GM21367 (cell line): Measurements from ENCODE around the gene TMEM170A.
"Not testable (repeated sequence)": the region's sequence is repeated elsewhere in the genome, so short reads cannot be mapped to it uniquely, and the experiment has no call there.

Experiments used
- ATAC-seq: cut with Tn5 transposase; IDR thresholded peaks from one replicate; pipeline ENCODE4 v1.9.1; 2021; ENCODE audit not compliant: unreplicated experiment

Gene TMEM170A

GRCh38 chr16:75464122-75464918 is at the start of gene TMEM170A:
Gene TMEM170A, minus strand, starts transcription at chr16:75464689. Its CDS starts 89 bp downstream, at chr16:75464600.
- ATAC-seq, result peak; percentile 94

- no peak for ATAC-seq
These were observed 42.1 kb upstream of the TMEM170A start for GRCh38 chr16:75506574-75506973.

- ATAC-seq, result no peak
These were observed 41.6 kb upstream of the TMEM170A start for GRCh38 chr16:75506107-75506506.

- no peak for ATAC-seq
These were observed 39.3 kb upstream of the TMEM170A start for GRCh38 chr16:75503801-75504200.

- ATAC-seq, result no peak
These were observed 38.6 kb upstream of the TMEM170A start for GRCh38 chr16:75502916-75503605.

- ATAC-seq, result not testable (repeated sequence)
These were observed 37.3 kb upstream of the TMEM170A start for GRCh38 chr16:75501820-75502219.

- no peak for ATAC-seq
These were observed 36.9 kb upstream of the TMEM170A start for GRCh38 chr16:75501359-75501758.

GRCh38 chr16:75498605-75499322 is 34.3 kb upstream of the TMEM170A start:
- not testable (repeated sequence) for ATAC-seq

GRCh38 chr16:75497558-75497957 is 33.1 kb upstream of the TMEM170A start:
- ATAC-seq, result no peak

GRCh38 chr16:75495076-75495674 is 30.7 kb upstream of the TMEM170A start, which contains the start of gene CHST6:
Gene CHST6, minus strand, starts transcription at chr16:75495441. Its CDS starts 15,613 bp downstream, at chr16:75479828.
- peak; percentile 78 for ATAC-seq

- ATAC-seq, result no peak
These were observed 30.2 kb upstream of the TMEM170A start for GRCh38 chr16:75494661-75495075.

- ATAC-seq, result no peak
These were observed 29.7 kb upstream of the TMEM170A start for GRCh38 chr16:75494184-75494583.

GRCh38 chr16:75491876-75492275 is 27.4 kb upstream of the TMEM170A start:
- no peak for ATAC-seq

GRCh38 chr16:75488322-75488721 is 23.8 kb upstream of the TMEM170A start:
- ATAC-seq, result no peak

GRCh38 chr16:75486676-75487313 is 22.3 kb upstream of the TMEM170A start:
- ATAC-seq, result no peak

GRCh38 chr16:75486014-75486675 is 21.7 kb upstream of the TMEM170A start:
- ATAC-seq, result no peak

- no peak for ATAC-seq
These were observed 20.9 kb upstream of the TMEM170A start for GRCh38 chr16:75485230-75486013.

GRCh38 chr16:75483222-75483621 is 18.7 kb upstream of the TMEM170A start:
- ATAC-seq, result no peak
